H1 (cell line): Measurements from ENCODE around the gene VASP. TPM values are rescaled to one million over a fixed set of nuclear protein-coding genes. Genes with fewer than 3 reads are reported as not detected.

ENCODE experiments used
- CTCF ChIA-PET: fragments of 300-600 bp; sonication (Branson Sonifier 250); formaldehyde crosslinking; loops from one replicate; lab custom pipeline; 2021; ENCODE audit not compliant: partially characterized antibody; lab: Charles Lee
- POLR2A ChIA-PET: fragments of 300-600 bp; sonication (Branson Sonifier 250); formaldehyde crosslinking; loops from one replicate; lab custom pipeline; 2021; ENCODE audit warnings: inconsistent platforms; ENCODE audit not compliant: partially characterized antibody; lab: Charles Lee
- DNase-seq, 2 experiments: peaks; one replicate each; pipeline versions ENCODE4 v3.0.0 to v3.0.0-alpha.2; 2010 to 2022; ENCODE audit warnings: low spot score in 2 of 2, low read depth in 1 of 2, mixed read lengths in 1 of 2
- FAIRE-seq: peaks from 2 replicates; lab custom pipeline; 2011; peaks lifted over from hg19 to GRCh38; lab: Jason Lieb, UNC
- H2AFZ ChIP-seq: 2 replicates; pipeline ENCODE4 v1.8.1; 2012; ENCODE audit warnings: low read length, inconsistent platforms
- H2AK5ac ChIP-seq: 2 replicates; pipeline ENCODE4 v1.6.1; 2013; ENCODE audit warnings: low read depth, low read length
- H2BK120ac ChIP-seq: replicated peaks from 2 replicates; pipeline ENCODE3; 2013; ENCODE audit warnings: low read depth, low read length, inconsistent platforms
- H2BK12ac ChIP-seq: 2 replicates; pipeline ENCODE4 v1.6.1; 2013; ENCODE audit warnings: low read depth, low read length
- H2BK15ac ChIP-seq: 2 replicates; pipeline ENCODE4 v1.6.1; 2013; ENCODE audit warnings: low read length
- H2BK20ac ChIP-seq: 2 replicates; pipeline ENCODE4 v1.6.1; 2013; ENCODE audit warnings: low read length
- H2BK5ac ChIP-seq: 2 replicates; pipeline ENCODE4 v1.6.1; 2013; ENCODE audit warnings: low read depth, low read length
- H3K14ac ChIP-seq: 2 replicates; pipeline ENCODE4 v1.6.1; 2013; ENCODE audit warnings: inconsistent platforms; ENCODE audit not compliant: insufficient read length
- H3K18ac ChIP-seq: 2 replicates; pipeline ENCODE4 v1.6.1; 2013; ENCODE audit warnings: low read length; ENCODE audit errors: extremely low read depth
- H3K23ac ChIP-seq: 2 replicates; pipeline ENCODE4 v1.6.1; 2013; ENCODE audit warnings: inconsistent platforms; ENCODE audit not compliant: insufficient read length
- H3K23me2 ChIP-seq: 2 replicates; pipeline ENCODE4 v1.6.1; 2013; ENCODE audit warnings: low read depth, low read length
- H3K27ac ChIP-seq: 2 replicates; pipeline ENCODE4 v1.6.1; 2011; ENCODE audit warnings: low read depth, low read length, inconsistent platforms
- H3K27me3 ChIP-seq, 4 experiments: replicated peaks in 1 of 4; 1 replicate in 1 of 4; 2 replicates in 3 of 4; pipeline versions ENCODE4 v1.6.1 to v1.8.1; 2011 to 2013; ENCODE audit warnings: low read length in 3 of 4, mild to moderate bottlenecking in 3 of 4, inconsistent platforms in 2 of 4, mixed read lengths in 2 of 4, moderate library complexity in 1 of 4; ENCODE audit not compliant: control insufficient read depth in 3 of 4, insufficient read depth in 3 of 4; ENCODE audit errors: extremely low read depth in 1 of 4
- H3K36me3 ChIP-seq, 4 experiments: 2 replicates each; pipeline versions ENCODE4 v1.6.1 to v1.8.1; 2011 to 2013; ENCODE audit warnings: mild to moderate bottlenecking in 4 of 4, low read length in 3 of 4, moderate library complexity in 2 of 4, control low read depth in 1 of 4, inconsistent platforms in 1 of 4; ENCODE audit not compliant: insufficient read depth in 4 of 4, control insufficient read depth in 2 of 4
- H3K4ac ChIP-seq: replicated peaks from 2 replicates; pipeline ENCODE3; 2013; ENCODE audit warnings: low read length, low read depth, mixed read lengths, inconsistent platforms; ENCODE audit not compliant: insufficient read length
- H3K4me1 ChIP-seq, 4 experiments: replicated peaks in 1 of 4; 1 replicate in 1 of 4; 2 replicates in 3 of 4; pipeline versions ENCODE4 v1.6.1 to v1.8.1; 2011 to 2013; ENCODE audit warnings: low read length in 3 of 4, inconsistent platforms in 2 of 4, mixed read lengths in 1 of 4; ENCODE audit not compliant: insufficient read depth in 4 of 4, control insufficient read depth in 3 of 4
- H3K4me2 ChIP-seq, 2 experiments: 2 replicates each; pipeline versions ENCODE4 v1.6.1 to v1.8.1; 2011 to 2013; ENCODE audit warnings: low read depth in 2 of 2, low read length in 2 of 2, control low read depth in 1 of 2, inconsistent platforms in 1 of 2, mild to moderate bottlenecking in 1 of 2; ENCODE audit not compliant: insufficient read depth in 1 of 2
- H3K4me3 ChIP-seq, 4 experiments: fragments of 200-600, 300-600 bp in 1 of 4; sonication (generic), shearing (Covaris generic), sonication (Bioruptor Twin) in 1 of 4; 2 replicates each; pipeline versions ENCODE4 v1.5.1 to v1.8.1; 2011 to 2016; ENCODE audit warnings: low read length in 4 of 4, low read depth in 3 of 4, control low read depth in 2 of 4, inconsistent platforms in 2 of 4, mild to moderate bottlenecking in 2 of 4, mixed read lengths in 1 of 4, moderate library complexity in 1 of 4; ENCODE audit not compliant: insufficient read depth in 2 of 4; ENCODE audit errors: extremely low read depth in 1 of 4
- H3K56ac ChIP-seq: replicated peaks from 2 replicates; pipeline ENCODE3; 2013; ENCODE audit warnings: low read depth, mild to moderate bottlenecking, mixed read lengths, low read length, inconsistent platforms; ENCODE audit not compliant: insufficient read length
- H3K79me1 ChIP-seq: 2 replicates; pipeline ENCODE4 v1.6.1; 2013; ENCODE audit warnings: low read depth, low read length, control low read depth
- H3K79me2 ChIP-seq, 2 experiments: 2 replicates each; pipeline versions ENCODE4 v1.6.1 to v1.8.1; 2012 to 2013; ENCODE audit warnings: low read length in 2 of 2, mild to moderate bottlenecking in 2 of 2, inconsistent platforms in 1 of 2; ENCODE audit not compliant: insufficient read depth in 2 of 2, control insufficient read depth in 1 of 2
- H3K9ac ChIP-seq, 4 experiments: replicated peaks in 1 of 4; 1 replicate in 1 of 4; 2 replicates in 3 of 4; pipeline versions ENCODE4 v1.6.1 to v1.8.1; 2011 to 2013; ENCODE audit warnings: low read depth in 3 of 4, low read length in 3 of 4, control low read depth in 2 of 4, mild to moderate bottlenecking in 2 of 4, moderate library complexity in 2 of 4, inconsistent platforms in 1 of 4; ENCODE audit errors: extremely low read depth in 1 of 4
- H3K9me3 ChIP-seq, 2 experiments: 2 replicates each; pipeline versions ENCODE4 v1.6.1 to v1.8.1; 2012 to 2013; ENCODE audit warnings: mild to moderate bottlenecking in 2 of 2, moderate library complexity in 2 of 2, control low read depth in 1 of 2, inconsistent platforms in 1 of 2, low read depth in 1 of 2, low read length in 1 of 2, mixed read lengths in 1 of 2; ENCODE audit not compliant: insufficient read depth in 2 of 2
- H4K20me1 ChIP-seq, 2 experiments: replicated peaks in 1 of 2; 2 replicates each; pipeline versions ENCODE3 to v1.8.1; 2011 to 2013; ENCODE audit warnings: inconsistent platforms in 2 of 2, low read length in 2 of 2, mild to moderate bottlenecking in 1 of 2; ENCODE audit not compliant: insufficient read depth in 2 of 2, control insufficient read depth in 1 of 2
- H4K5ac ChIP-seq: 2 replicates; pipeline ENCODE4 v1.6.1; 2013; ENCODE audit warnings: low read length, low read depth, mixed read lengths, inconsistent platforms; ENCODE audit not compliant: insufficient read length
- H4K8ac ChIP-seq: 2 replicates; pipeline ENCODE4 v1.8.0; 2013; ENCODE audit warnings: mild to moderate bottlenecking, moderate library complexity, low read length, inconsistent platforms; ENCODE audit not compliant: insufficient read depth; ENCODE audit errors: extremely low read depth
- H4K91ac ChIP-seq: replicated peaks from 2 replicates; pipeline ENCODE3; 2013; ENCODE audit warnings: low read length, mixed read lengths, inconsistent platforms; ENCODE audit not compliant: insufficient read length
- BCL11A ChIP-seq, 2 experiments: IDR thresholded peaks; one replicate each; pipeline ENCODE4 v1.6.1; 2011; ENCODE audit warnings: low read depth in 2 of 2, low read length in 2 of 2, mild to moderate bottlenecking in 2 of 2
- CHD1 ChIP-seq: IDR thresholded peaks from 2 replicates; pipeline ENCODE4 v1.6.1; 2012; ENCODE audit warnings: low read depth, low read length, improper control_type of control experiment
- GTF2F1 ChIP-seq: IDR thresholded peaks from 2 replicates; pipeline ENCODE4 v1.6.1; 2012; ENCODE audit warnings: low read depth, low read length, improper control_type of control experiment, borderline replicate concordance
- KDM1A ChIP-seq: fragments of 200-600, 300-600 bp; sonication (generic); IDR thresholded peaks from 2 replicates; pipeline ENCODE4 v1.7.1; 2016; ENCODE audit warnings: mild to moderate bottlenecking, low read length, borderline replicate concordance
- POLR2AphosphoS5 ChIP-seq: IDR thresholded peaks from 2 replicates; pipeline ENCODE4 v1.6.1; 2011; ENCODE audit warnings: low read depth, low read length
- TAF7 ChIP-seq: optimal IDR thresholded peaks from 2 replicates; pipeline ENCODE3; 2011; ENCODE audit warnings: low read depth, mild to moderate bottlenecking, inconsistent platforms, low read length, moderate library complexity, borderline replicate concordance
- TEAD4 ChIP-seq: IDR thresholded peaks from 2 replicates; pipeline ENCODE4 v1.6.1; 2012; ENCODE audit warnings: low read depth, low read length, inconsistent platforms, mixed read lengths
- WGBS, 2 experiments: shearing (Covaris generic) in 1 of 2; methylation state at CpG; one replicate each; pipeline versions ENCODE4 v1.1.6 to v1.1.7; 2013 to 2015; ENCODE audit warnings: low lambda C conversion rate in 2 of 2, mixed read lengths in 2 of 2, inconsistent platforms in 1 of 2, low coverage in 1 of 2, missing lambda C conversion rate in 1 of 2; ENCODE audit not compliant: insufficient replicate concordance in 2 of 2, insufficient coverage in 1 of 2, insufficient read length in 1 of 2; ENCODE audit errors: extremely low coverage in 1 of 2, missing lambda C conversion rate in 1 of 2; 5-methylcytosine and 5-hydroxymethylcytosine counted together
- polyA plus RNA-seq, 7 experiments: library from polyadenylated mRNA; depleted of rRNA in 3 of 7; stranded (reverse) in 5 of 7; unstranded in 2 of 7; fragments of >200 nt in 5 of 7; fragments of 200-250 nt in 2 of 7; gene quantifications; 1 replicate in 5 of 7; 2 replicates in 1 of 7; 4 replicates in 1 of 7; pipeline versions ENCODE4 v1.2.1 to v1.2.3, GENCODE V29; 2011 to 2013; ENCODE audit warnings: missing spikeins in 2 of 7, mixed read lengths in 2 of 7
- total RNA-seq: library from RNA; stranded (reverse); fragmentation: NEBNext Ultra II Directional; extraction: Animal tissue kit (Norgen Biotek cat#: 25700); gene quantifications from 2 replicates; pipeline ENCODE4 v1.2.1, GENCODE V29; 2021

Gene VASP
- total and polyA plus RNA-seq, 2 of the 8 experiments (the other 6 are each of a cell fraction or from before 2014, with no cell fraction given) = 89.7 to 135 TPM

DNA sequence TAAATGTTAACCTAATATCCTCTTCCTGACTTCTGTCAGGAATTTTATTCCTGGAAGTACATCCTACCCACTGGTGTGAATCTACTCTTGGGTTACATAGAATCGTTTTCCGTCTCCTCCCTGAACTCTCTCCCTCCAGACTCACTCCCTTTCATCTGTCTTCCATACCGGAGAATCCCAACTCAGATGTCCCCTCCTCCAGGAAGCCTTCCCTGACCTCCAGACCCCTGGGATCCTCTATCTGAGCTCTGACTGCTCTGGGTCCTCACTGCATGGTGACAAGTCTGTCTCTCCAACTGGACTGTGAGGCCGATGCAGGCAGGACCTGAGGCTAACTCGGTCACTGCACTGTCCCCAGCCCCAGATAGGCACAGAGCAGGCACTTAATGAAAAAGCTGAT lies 52.8 kb downstream of the VASP start:
- Histone ChIP-seq H3K27ac (no peak overlapping the region), H3K4ac (peak overlapping the region; percentile 23), H4K8ac (no peak overlapping the region), H4K91ac (no peak overlapping the region), H3K4me2 (no peak overlapping the region), H4K20me1 (peaks cover 0 to 3% of the 10 kb centered on the region in 2 experiments), H3K79me1 (no peaks in the 10 kb centered on the region; the same call in 1 of the 2 replicates), H3K4me3 (no peak overlapping the region), H3K14ac (no peak overlapping the region), H3K23ac (no peak overlapping the region), H3K9ac (no peak overlapping the region), H3K27me3 (no peaks in the 10 kb centered on the region)
- ChIA-PET CTCF (interaction anchor here (0.9 to 4.7 kb wide), 10 partner anchors 9 to 82 kb away, joined by 4 to 46 read pairs (median 6); no protein-coding TSS in a partner anchor), POLR2A (interaction anchor here (1.3 kb wide), 1 partner anchor 31 kb away, joined by 4 read pairs; no protein-coding TSS in a partner anchor)
- FAIRE-seq = no peak
- TF ChIP-seq TEAD4 (no peak), KDM1A (no peak), BCL11A (IDR thresholded peaks at IDR 0.05; ENCODE audit: low read depth in 2 of 2, low read length in 2 of 2) (no peak), CHD1 (no peak), TAF7 (no peak), POLR2AphosphoS5 (no peak), GTF2F1 (no peak)
- TF ChIP-seq, all 59 proteins: peak for 0
- DNase-seq = no peak
- H3K79me2 ChIP-seq = no peaks in the 10 kb centered on the region
- H3K18ac ChIP-seq = no peak overlapping the region
- peaks cover 4 to 5% (median 4%) of the 10 kb centered on the region in 4 experiments for H3K4me1 ChIP-seq
- no peak overlapping the region for H3K56ac ChIP-seq
- no peaks in the 10 kb centered on the region for H3K23me2 ChIP-seq
- no peaks in the 10 kb centered on the region for H3K36me3 ChIP-seq
- H2BK5ac ChIP-seq = 0 out of 2 replicates have a peak overlapping the region, but pooled peaks have one; percentile 10
- H2BK120ac ChIP-seq = no peak overlapping the region
- WGBS, 2 experiments = 91% methylated on average over 5 of the region's 5 CpGs; no CpG with 5 or more reads in 1 of the 2 experiments
- no peak overlapping the region for H2AK5ac ChIP-seq
- peak overlapping the region; percentile 50; the same call in 1 of the 2 replicates for H2BK12ac ChIP-seq
- no peak overlapping the region for H4K5ac ChIP-seq
- H3K9me3 ChIP-seq = no peaks in the 10 kb centered on the region
- H2BK15ac ChIP-seq = 0 out of 2 replicates have a peak overlapping the region, but pooled peaks have one; percentile 8
- H2AFZ ChIP-seq = no peak overlapping the region
- no peak overlapping the region for H2BK20ac ChIP-seq
